Measurements from ENCODE around the gene SPTBN1. TPM values are rescaled to one million over a fixed set of nuclear protein-coding genes. Genes with fewer than 3 reads are reported as not detected.

SPTBN1 gene
- total and polyA plus RNA-seq, 3 donors from 2014 or later = 143 to 366 (median 278) TPM

DNA sequence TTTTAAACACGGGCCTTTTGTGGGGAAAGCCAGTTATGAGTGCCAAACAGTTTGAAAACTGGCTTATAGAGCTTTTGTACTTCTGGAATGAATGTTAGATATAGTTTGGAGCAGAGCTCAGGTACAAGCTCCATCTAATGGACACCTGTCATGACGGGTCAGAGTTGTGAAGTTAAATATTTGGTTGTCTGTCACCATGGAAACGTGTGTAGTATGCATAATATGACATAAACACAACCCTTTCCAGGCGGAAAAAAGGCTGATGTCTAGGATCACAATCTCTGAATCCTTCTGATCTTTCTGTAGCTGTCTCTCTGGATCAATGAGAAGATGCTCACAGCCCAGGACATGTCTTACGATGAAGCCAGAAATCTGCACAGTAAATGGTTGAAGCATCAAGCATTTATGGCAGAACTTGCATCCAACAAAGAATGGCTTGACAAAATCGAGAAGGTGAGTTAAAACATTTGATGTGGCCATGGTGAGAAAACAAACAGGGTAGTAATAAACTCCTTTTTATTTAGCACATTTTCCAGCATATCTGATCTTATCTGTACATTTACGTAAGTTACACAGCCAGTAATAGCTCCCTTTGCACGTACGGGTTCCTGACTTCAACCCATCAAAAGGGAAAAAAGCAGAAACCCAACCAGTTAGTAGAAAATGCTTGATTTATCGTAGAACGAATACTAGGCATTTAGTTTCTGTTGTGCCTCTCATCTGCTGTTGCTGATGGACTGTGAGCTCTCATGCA lies 186.7 kb downstream of the SPTBN1 start:
- TF ChIP-seq, protein P1, sequence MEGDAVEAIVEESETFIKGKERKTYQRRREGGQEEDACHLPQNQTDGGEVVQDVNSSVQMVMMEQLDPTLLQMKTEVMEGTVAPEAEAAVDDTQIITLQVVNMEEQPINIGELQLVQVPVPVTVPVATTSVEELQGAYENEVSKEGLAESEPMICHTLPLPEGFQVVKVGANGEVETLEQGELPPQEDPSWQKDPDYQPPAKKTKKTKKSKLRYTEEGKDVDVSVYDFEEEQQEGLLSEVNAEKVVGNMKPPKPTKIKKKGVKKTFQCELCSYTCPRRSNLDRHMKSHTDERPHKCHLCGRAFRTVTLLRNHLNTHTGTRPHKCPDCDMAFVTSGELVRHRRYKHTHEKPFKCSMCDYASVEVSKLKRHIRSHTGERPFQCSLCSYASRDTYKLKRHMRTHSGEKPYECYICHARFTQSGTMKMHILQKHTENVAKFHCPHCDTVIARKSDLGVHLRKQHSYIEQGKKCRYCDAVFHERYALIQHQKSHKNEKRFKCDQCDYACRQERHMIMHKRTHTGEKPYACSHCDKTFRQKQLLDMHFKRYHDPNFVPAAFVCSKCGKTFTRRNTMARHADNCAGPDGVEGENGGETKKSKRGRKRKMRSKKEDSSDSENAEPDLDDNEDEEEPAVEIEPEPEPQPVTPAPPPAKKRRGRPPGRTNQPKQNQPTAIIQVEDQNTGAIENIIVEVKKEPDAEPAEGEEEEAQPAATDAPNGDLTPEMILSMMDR (IDR thresholded peaks at IDR 0.05) = no peak
- no peak for TF ChIP-seq POLR2A (IDR thresholded peaks at IDR 0.05)
- 85 to 94% methylated on average over 11 of the region's 11 CpGs for WGBS, 2 donors
- no peaks in the 10 kb centered on the region for H3K27me3 ChIP-seq
- no peak for DNase-seq
- no peaks in the 10 kb centered on the region for H3K36me3 ChIP-seq (ENCODE audit: low read depth, missing control alignments)
- H3K4me3 ChIP-seq = no peak overlapping the region
- intact Hi-C loops (cut with DNase I; ENCODE audit: low total_unique reads) = no loop called here
- peak overlapping the region in 1 of 2 donors; percentile 16 for H3K27ac ChIP-seq
- peaks cover 35% of the 10 kb centered on the region for H3K4me1 ChIP-seq
- H3K9me3 ChIP-seq = no peaks in the 10 kb centered on the region

DNA sequence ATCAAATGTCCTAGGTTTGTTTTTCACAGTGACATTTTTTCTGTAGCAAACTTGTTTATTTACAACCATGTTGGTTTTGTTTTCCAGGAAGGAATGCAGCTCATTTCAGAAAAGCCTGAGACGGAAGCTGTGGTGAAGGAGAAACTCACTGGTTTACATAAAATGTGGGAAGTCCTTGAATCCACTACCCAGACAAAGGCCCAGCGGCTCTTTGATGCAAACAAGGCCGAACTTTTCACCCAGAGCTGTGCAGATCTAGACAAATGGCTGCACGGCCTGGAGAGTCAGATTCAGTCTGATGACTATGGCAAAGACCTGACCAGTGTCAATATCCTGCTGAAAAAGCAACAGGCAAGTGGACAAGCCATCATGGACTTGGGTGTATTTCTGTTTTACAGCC lies 188.1 kb downstream of the SPTBN1 start:
- H3K27me3 ChIP-seq = no peaks in the 10 kb centered on the region
- H3K4me1 ChIP-seq = peaks cover 35% of the 10 kb centered on the region
- DNase-seq = no peak
- H3K9me3 ChIP-seq = no peaks in the 10 kb centered on the region
- no peaks in the 10 kb centered on the region for H3K36me3 ChIP-seq (ENCODE audit: low read depth, missing control alignments)
- TF ChIP-seq, protein P1 (IDR thresholded peaks at IDR 0.05) = no peak
- TF ChIP-seq POLR2A (IDR thresholded peaks at IDR 0.05) = no peak
- H3K4me3 ChIP-seq = no peak overlapping the region
- no peak overlapping the region for H3K27ac ChIP-seq
- intact Hi-C loops (cut with DNase I; ENCODE audit: low total_unique reads) = no loop called here
- 85 to 92% methylated on average over 4 of the region's 4 CpGs for WGBS, 2 donors

DNA sequence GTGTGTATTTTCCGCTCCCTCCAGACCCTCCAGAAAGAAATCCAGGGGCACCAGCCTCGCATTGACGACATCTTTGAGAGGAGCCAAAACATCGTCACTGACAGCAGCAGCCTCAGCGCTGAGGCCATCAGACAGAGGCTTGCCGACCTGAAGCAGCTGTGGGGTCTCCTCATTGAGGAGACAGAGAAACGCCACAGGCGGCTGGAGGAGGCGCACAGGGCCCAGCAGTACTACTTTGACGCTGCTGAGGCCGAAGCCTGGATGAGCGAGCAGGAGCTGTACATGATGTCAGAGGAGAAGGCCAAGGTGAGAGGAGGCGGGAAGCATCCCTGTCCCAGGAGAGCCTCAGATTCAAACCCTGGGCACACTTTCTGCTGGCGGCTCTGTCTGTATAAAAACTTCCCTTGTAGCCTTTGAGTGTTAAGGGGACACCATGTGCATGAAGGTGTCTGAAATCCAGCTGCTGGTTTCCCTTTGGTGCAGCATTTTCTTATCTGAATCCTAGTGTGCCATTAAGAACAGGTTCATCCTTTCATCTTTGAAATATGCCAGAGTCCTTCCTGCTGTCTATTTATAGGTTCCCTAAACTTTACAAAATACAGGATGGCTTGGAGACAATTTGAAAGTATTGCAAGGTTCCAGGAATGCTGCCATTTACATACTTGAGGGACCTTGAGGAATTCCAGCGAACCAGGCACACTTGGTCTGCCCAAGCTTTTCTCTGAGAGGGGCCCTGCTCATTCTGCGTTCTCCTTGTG lies 190.2 kb downstream of the SPTBN1 start:
- no peak for DNase-seq
- 73% methylated on average over 16 of the region's 16 CpGs for WGBS, 2 donors
- H3K4me1 ChIP-seq = peaks cover 15% of the 10 kb centered on the region
- H3K4me3 ChIP-seq = no peak overlapping the region
- peak overlapping the region in 1 of 2 donors; percentile 11 for H3K27ac ChIP-seq
- H3K9me3 ChIP-seq = no peaks in the 10 kb centered on the region
- intact Hi-C loops (cut with DNase I; ENCODE audit: low total_unique reads) = no loop called here
- H3K27me3 ChIP-seq = no peaks in the 10 kb centered on the region
- no peaks in the 10 kb centered on the region for H3K36me3 ChIP-seq (ENCODE audit: low read depth, missing control alignments)
- TF ChIP-seq, protein P1 (IDR thresholded peaks at IDR 0.05) = no peak
- TF ChIP-seq POLR2A (IDR thresholded peaks at IDR 0.05) = no peak

DNA sequence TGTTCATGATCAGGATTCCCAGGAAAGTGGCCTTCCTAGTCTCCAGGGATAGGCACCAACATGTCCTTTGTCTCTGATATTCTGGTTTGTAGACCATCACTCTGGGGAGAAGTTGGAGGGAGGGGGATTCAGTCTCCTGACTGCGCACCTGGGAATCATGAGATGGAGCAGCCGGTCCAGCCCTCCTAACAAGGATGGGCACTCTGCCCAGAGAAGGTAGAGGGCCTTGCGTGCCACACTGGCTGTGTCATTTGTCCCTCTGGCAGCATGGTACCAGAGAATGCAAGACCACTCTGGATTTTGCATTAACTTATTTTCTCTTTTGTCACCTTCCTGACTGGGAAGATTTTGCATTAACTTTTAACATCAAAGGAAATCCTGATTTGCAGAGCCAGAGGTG lies 192.1 kb downstream of the SPTBN1 start:
- Histone ChIP-seq H3K27ac (no peak overlapping the region), H3K4me3 (no peak overlapping the region), H3K36me3 (ENCODE audit: low read depth, missing control alignments) (no peaks in the 10 kb centered on the region), H3K27me3 (no peaks in the 10 kb centered on the region), H3K4me1 (peaks cover 4% of the 10 kb centered on the region), H3K9me3 (no peaks in the 10 kb centered on the region)
- intact Hi-C loops (cut with DNase I; ENCODE audit: low total_unique reads) = no loop called here
- WGBS, 2 donors = 89 to 98% methylated on average over 3 of the region's 3 CpGs
- TF ChIP-seq, protein P1 (IDR thresholded peaks at IDR 0.05) = no peak
- no peak for DNase-seq
